ENCODE data around the gene RNF208. TPM values are rescaled to one million over a fixed set of nuclear protein-coding genes. Genes with fewer than 3 reads are reported as not detected.

RNF208 gene
- total and polyA plus RNA-seq, 9 of the 15 experiments (the other 6 are each of a cell fraction or from before 2014, with no cell fraction given) = 0.15 to 6.9 (median 0.50) TPM; not detected in 2

- Histone ChIP-seq H3K27me3 (ENCODE audit: control insufficient read depth in 2 of 2, insufficient read depth in 2 of 2, low read length in 2 of 2) (no peaks in the 10 kb centered on the region), H3K9me1 (ENCODE audit: control insufficient read depth, insufficient read depth, low read length) (no peaks in the 10 kb centered on the region), H3K9ac (ENCODE audit: insufficient read depth in 1 of 2, low read depth in 2 of 2, low read length in 2 of 2) (peak overlapping the region in 1 of 2 experiments; percentile 96; a peak in 2 of 4 replicates), H3K9me3 (replicated peaks; ENCODE audit: control insufficient read depth, insufficient read depth, low read depth, low read length) (no peaks in the 10 kb centered on the region), H3K4me1 (replicated peaks in 1 of 2; ENCODE audit: control insufficient read depth in 2 of 2, insufficient read depth in 2 of 2, low read length in 2 of 2) (peaks cover 20 to 83% of the 10 kb centered on the region in 2 experiments), H3K79me2 (ENCODE audit: control insufficient read depth, insufficient read depth, low read length) (peaks cover 43% of the 10 kb centered on the region), H3K36me3 (ENCODE audit: control insufficient read depth, insufficient read depth, low read length) (peaks cover 72% of the 10 kb centered on the region; the same call in 2 of the 3 replicates), H3K4me3 (peak overlapping the region; percentile 98; the same call in 1 of the 2 replicates), H3K27ac (ENCODE audit: extremely low read depth, low read depth, low read length) (no peak overlapping the region), H4K20me1 (replicated peaks; ENCODE audit: control insufficient read depth, insufficient read depth, low read length) (peaks cover 8% of the 10 kb centered on the region), H3K4me2 (ENCODE audit: insufficient read depth, low read length) (peak overlapping the region; percentile 98), H2AFZ (ENCODE audit: low read depth, low read length) (no peak overlapping the region)
- CTCF ChIA-PET (ENCODE audit: low intra/inter-chr PET ratio) = no interaction called here
- WGBS (ENCODE audit: insufficient coverage, low coverage, missing lambda C conversion rate) = 27% methylated on average over 4 of the region's 6 CpGs
- intact Hi-C loops (cut with micrococcal nuclease) = no loop called here
- no peak for ATAC-seq
- FAIRE-seq = no peak
- in situ Hi-C loops (cut with MboI) = loop anchor here (5.0 kb wide), 1 partner anchor 41 kb away; the partner anchor contains the start of genes CYSRT1 and RNF224
- TF ChIP-seq RBFOX2 (IDR thresholded peaks at IDR 0.05; ENCODE audit: low read depth, low read length) (0 out of 2 replicates have a peak, but pooled peaks have one; percentile 5), ZC3H8 (IDR thresholded peaks at IDR 0.05) (no peak), SNRNP70 (optimal IDR thresholded peaks at IDR 0.05; ENCODE audit: low read depth, low read length) (no peak), TCF15 (CRISPR knock-in tag; IDR thresholded peaks at IDR 0.05) (no peak), NRF1 (conservative IDR thresholded peaks at IDR 0.05 in 1 of 2, IDR thresholded peaks at IDR 0.05 in 1 of 2) (no peak)
- BruUV-seq (replicated peaks) = no TSS peak
- peak in 2 of 4 experiments; percentile 38 to 54 for DNase-seq (ENCODE audit: extremely low read depth in 1 of 4, low spot score in 3 of 4)
- POLR2A ChIA-PET = interaction anchor here (0.7 to 6.7 kb wide), 2 partner anchors 16 to 20 kb away, joined by 3 to 56 read pairs; partner anchors contain the start of genes NDOR1, TMEM203 and TPRN
Measured at GRCh38 chr9:137186385-137186784, 35.7 kb downstream of the RNF208 start.

GRCh38 chr9:137185921-137186320 lies 36.1 kb downstream of the RNF208 start:
- Histone ChIP-seq H3K4me3 (no peak overlapping the region), H3K4me1 (replicated peaks in 1 of 2; ENCODE audit: control insufficient read depth in 2 of 2, insufficient read depth in 2 of 2, low read length in 2 of 2) (peaks cover 20 to 83% of the 10 kb centered on the region in 2 experiments), H3K36me3 (ENCODE audit: control insufficient read depth, insufficient read depth, low read length) (peaks cover 72% of the 10 kb centered on the region; the same call in 2 of the 3 replicates), H2AFZ (ENCODE audit: low read depth, low read length) (no peak overlapping the region), H3K27ac (ENCODE audit: extremely low read depth, low read depth, low read length) (no peak overlapping the region), H3K9me1 (ENCODE audit: control insufficient read depth, insufficient read depth, low read length) (no peaks in the 10 kb centered on the region), H3K79me2 (ENCODE audit: control insufficient read depth, insufficient read depth, low read length) (peaks cover 43% of the 10 kb centered on the region), H3K4me2 (ENCODE audit: insufficient read depth, low read length) (no peak overlapping the region), H3K27me3 (ENCODE audit: control insufficient read depth in 2 of 2, insufficient read depth in 2 of 2, low read length in 2 of 2) (no peaks in the 10 kb centered on the region), H3K9ac (ENCODE audit: insufficient read depth in 1 of 2, low read depth in 2 of 2, low read length in 2 of 2) (peak overlapping the region in 1 of 2 experiments; percentile 96; a peak in 1 of 4 replicates), H4K20me1 (replicated peaks; ENCODE audit: control insufficient read depth, insufficient read depth, low read length) (peaks cover 8% of the 10 kb centered on the region), H3K9me3 (replicated peaks; ENCODE audit: control insufficient read depth, insufficient read depth, low read depth, low read length) (no peaks in the 10 kb centered on the region)
- no peak for FAIRE-seq
- ChIA-PET POLR2A (no interaction called here), CTCF (ENCODE audit: low intra/inter-chr PET ratio) (no interaction called here)
- DNase-seq (ENCODE audit: extremely low read depth in 1 of 4, low spot score in 3 of 4) = no peak
- in situ Hi-C loops (cut with MboI) (loop anchor here (5.0 kb wide), 1 partner anchor 41 kb away; the partner anchor contains the start of genes CYSRT1 and RNF224), intact Hi-C loops (cut with micrococcal nuclease) (no loop called here)
- ATAC-seq = no peak
- BruUV-seq (replicated peaks) = no TSS peak
- WGBS (ENCODE audit: insufficient coverage, low coverage, missing lambda C conversion rate) = 97% methylated on average over 13 of the region's 19 CpGs
- no peak for TF ChIP-seq ZNF431 (CRISPR knock-in tag; IDR thresholded peaks at IDR 0.05)
- no peak for TF ChIP-seq PTRF (tag; IDR thresholded peaks at IDR 0.05)
- 0 out of 2 replicates have a peak, but pooled peaks have one; percentile 15 for TF ChIP-seq RBFOX2 (IDR thresholded peaks at IDR 0.05; ENCODE audit: low read depth, low read length)
- no peak for TF ChIP-seq ATF6 (CRISPR knock-in tag; IDR thresholded peaks at IDR 0.05)

All from K562 (cell line).